Neural crest cell (in vitro differentiated cells): Measurements from ENCODE around the gene C6orf120. TPM values are rescaled to one million over a fixed set of nuclear protein-coding genes. Genes with fewer than 3 reads are reported as not detected.

ENCODE experiments used
- DNase-seq: peaks from one replicate; pipeline ENCODE4 v3.0.0; 2021; ENCODE audit warnings: low read depth, mixed read lengths, low spot score
- H3K27ac Mint-ChIP-seq: one replicate; pipeline ENCODE4 v1.8.0; 2021; ENCODE audit warnings: mild to moderate bottlenecking, mixed read lengths; ENCODE audit not compliant: unreplicated experiment
- H3K27me3 Mint-ChIP-seq: 2 replicates; pipeline ENCODE4 v1.8.0; 2021; ENCODE audit warnings: low read depth, mild to moderate bottlenecking, mixed read lengths
- H3K36me3 Mint-ChIP-seq: 2 replicates; pipeline ENCODE4 v1.8.0; 2021; ENCODE audit warnings: low read depth, mild to moderate bottlenecking, mixed read lengths
- H3K4me1 Mint-ChIP-seq: 2 replicates; pipeline ENCODE4 v1.8.0; 2021; ENCODE audit warnings: mixed read lengths
- H3K4me3 Mint-ChIP-seq: one replicate; pipeline ENCODE4 v1.8.0; 2021; ENCODE audit warnings: mild to moderate bottlenecking, mixed read lengths
- H3K9me3 Mint-ChIP-seq: 2 replicates; pipeline ENCODE4 v1.8.0; 2021; ENCODE audit warnings: mixed read lengths
- total RNA-seq: library from RNA; stranded (reverse); gene quantifications from 2 replicates; pipeline ENCODE4 v1.2.1, GENCODE V29; 2021
- TF ChIP-seq, protein P1 (sequence below): fragments of 200-600 bp; sonication (generic); conservative IDR thresholded peaks from 2 replicates; pipeline ENCODE4 v1.5.0; 2021; ENCODE audit warnings: antibody characterized with exemption, mild to moderate bottlenecking

The C6orf120 gene
- total RNA-seq, 1 donor from 2014 or later: 28.7 TPM

DNA sequence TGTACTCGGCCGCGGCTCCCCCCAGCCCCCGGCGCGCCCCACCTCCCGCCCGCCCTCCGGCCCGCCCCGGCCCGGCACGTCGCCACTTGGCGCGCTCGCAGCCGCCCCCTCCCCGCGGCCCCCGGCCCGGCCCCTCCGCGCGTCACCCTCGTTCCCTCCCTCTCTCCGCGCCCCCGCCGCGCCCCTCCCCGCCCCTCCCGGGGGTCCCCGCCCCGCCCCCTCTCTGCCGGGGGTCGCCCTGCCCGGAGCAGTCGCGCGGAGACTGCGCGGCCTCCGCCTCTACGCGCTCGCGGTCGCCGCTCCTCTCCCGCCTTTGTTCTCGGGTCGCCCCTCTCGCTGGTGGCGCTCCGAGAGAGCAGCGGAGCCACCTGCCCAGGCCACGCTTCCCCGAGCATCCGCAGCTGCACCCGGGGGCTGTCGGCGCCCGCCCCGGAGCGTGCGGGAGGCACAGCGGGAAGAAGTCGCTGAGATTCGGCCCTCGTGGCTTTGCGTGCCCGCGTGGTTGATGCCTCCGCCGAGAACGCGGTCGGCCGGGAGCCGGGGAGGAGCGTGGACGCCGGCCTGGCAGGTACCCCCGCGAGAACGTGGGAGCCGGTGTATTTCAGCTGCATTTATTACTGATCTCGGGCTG is 22.7 kb downstream of the C6orf120 start, which contains the start of gene PHF10:
PHF10 (minus strand) TSS at position 7 of the 631 bp plus-strand sequence. CDS start 569 bp downstream, outside the sequence.
- peaks cover 73% of the 10 kb centered on the region for H3K4me1 Mint-ChIP-seq
- TF ChIP-seq, protein P1, sequence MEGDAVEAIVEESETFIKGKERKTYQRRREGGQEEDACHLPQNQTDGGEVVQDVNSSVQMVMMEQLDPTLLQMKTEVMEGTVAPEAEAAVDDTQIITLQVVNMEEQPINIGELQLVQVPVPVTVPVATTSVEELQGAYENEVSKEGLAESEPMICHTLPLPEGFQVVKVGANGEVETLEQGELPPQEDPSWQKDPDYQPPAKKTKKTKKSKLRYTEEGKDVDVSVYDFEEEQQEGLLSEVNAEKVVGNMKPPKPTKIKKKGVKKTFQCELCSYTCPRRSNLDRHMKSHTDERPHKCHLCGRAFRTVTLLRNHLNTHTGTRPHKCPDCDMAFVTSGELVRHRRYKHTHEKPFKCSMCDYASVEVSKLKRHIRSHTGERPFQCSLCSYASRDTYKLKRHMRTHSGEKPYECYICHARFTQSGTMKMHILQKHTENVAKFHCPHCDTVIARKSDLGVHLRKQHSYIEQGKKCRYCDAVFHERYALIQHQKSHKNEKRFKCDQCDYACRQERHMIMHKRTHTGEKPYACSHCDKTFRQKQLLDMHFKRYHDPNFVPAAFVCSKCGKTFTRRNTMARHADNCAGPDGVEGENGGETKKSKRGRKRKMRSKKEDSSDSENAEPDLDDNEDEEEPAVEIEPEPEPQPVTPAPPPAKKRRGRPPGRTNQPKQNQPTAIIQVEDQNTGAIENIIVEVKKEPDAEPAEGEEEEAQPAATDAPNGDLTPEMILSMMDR: no peak
- H3K27me3 Mint-ChIP-seq: peaks cover 3% of the 10 kb centered on the region
- DNase-seq: peak; percentile 80
- H3K9me3 Mint-ChIP-seq: no peaks in the 10 kb centered on the region
- peaks cover 5% of the 10 kb centered on the region for H3K36me3 Mint-ChIP-seq
- peak within 1 kb of the TSS; percentile 99 for H3K27ac Mint-ChIP-seq
- peak within 1 kb of the TSS; percentile 96 for H3K4me3 Mint-ChIP-seq

DNA sequence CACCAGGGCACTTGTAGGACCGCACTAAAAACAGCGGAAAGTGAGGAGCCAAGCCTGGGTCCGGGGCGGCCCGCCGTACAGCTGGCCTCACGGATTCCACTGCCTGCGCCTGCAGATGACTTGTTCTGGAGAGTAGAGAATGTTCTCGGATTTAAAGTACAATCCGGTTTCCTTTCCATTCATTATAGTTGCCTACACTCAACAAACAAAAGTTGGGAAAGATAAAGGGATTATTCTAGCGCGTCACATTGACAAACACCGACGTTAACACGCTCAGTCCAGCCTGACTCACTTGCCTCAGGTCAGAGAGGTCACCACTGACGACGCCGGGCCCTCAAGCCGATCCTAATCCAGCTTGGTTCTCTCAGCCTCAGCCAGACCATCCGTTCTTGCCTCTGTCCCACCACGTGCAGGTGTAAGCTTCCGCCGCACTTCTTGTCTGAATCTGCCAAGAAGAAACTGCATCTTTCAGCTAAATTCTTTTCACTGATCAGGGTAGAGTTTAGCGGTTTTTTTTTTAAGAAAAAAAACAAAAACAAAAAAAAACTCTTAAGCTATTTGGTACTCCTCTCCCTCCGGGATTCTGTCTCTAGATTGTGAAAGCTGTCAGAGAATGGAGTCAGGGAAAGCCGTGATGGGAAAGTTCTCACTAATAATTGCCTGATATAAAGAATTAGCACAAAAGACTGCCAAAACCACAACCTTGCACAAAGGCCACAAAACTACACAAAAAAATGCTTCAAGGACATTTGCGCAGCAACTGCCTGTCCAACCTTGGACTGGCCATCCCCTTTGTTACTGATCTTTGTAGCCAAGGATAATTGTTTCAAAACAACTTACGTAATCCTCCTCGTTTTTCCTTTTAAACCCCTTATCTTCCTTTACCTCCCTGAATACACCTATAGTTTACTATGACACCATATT is 23.5 kb downstream of the C6orf120 start:
- H3K27me3 Mint-ChIP-seq: peaks cover 3% of the 10 kb centered on the region

DNA sequence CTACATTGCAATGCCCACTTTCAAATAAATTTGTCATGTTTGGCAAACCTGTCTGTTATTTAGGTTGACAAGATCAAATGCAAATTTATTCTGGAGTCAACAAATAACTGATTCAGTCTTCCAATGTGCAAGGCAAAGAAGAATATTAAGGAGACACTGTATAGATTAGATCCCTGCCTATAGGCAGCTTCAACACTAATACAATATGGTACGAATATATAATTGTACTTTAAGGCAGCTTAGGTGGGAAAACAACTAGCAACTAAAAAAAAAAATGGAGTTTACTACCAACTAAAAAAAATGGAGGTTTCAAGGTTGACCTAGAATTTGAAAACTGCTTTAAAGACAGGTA is 24.1 kb downstream of the C6orf120 start:
- TF ChIP-seq, protein P1: no peak
- Mint-ChIP-seq H3K27me3 (peaks cover 3% of the 10 kb centered on the region), H3K4me1 (peaks cover 61% of the 10 kb centered on the region), H3K27ac (peak overlapping the region; percentile 99), H3K9me3 (no peaks in the 10 kb centered on the region), H3K4me3 (peak overlapping the region; percentile 96), H3K36me3 (peaks cover 5% of the 10 kb centered on the region)
- no peak for DNase-seq

More for the DNA sequence above, 23.5 kb downstream of the C6orf120 start:
- Mint-ChIP-seq H3K4me3 (peak overlapping the region; percentile 96), H3K9me3 (no peaks in the 10 kb centered on the region), H3K36me3 (peaks cover 5% of the 10 kb centered on the region), H3K27ac (peak overlapping the region; percentile 99), H3K4me1 (peaks cover 67% of the 10 kb centered on the region)
- TF ChIP-seq, protein P1: no peak
- peak; percentile 54 for DNase-seq

DNA sequence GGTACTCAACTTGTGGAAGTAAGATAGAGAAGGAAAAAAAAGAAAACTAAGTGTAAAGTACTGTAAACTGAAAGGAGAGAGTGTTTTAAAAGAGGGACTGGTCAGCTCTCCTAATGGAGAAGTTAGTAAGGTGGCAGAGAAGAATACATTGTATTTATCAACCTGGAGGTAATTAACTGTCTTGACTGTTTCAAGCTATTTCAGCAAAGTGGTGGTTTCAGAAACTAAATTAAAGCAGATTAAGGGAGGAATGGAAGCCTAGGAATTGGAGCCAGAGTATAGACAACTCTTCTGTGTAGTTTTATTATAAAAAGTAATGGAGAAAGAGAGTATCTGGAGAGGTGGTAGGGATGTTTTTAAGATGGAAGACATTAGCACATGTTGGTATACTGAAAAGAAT is 25.0 kb downstream of the C6orf120 start:
- H3K27ac Mint-ChIP-seq: no peak overlapping the region
- TF ChIP-seq, protein P1: no peak
- no peak for DNase-seq
- peaks cover 5% of the 10 kb centered on the region for H3K36me3 Mint-ChIP-seq
- no peaks in the 10 kb centered on the region for H3K9me3 Mint-ChIP-seq
- peak overlapping the region; percentile 96 for H3K4me3 Mint-ChIP-seq
- H3K27me3 Mint-ChIP-seq: peaks cover 3% of the 10 kb centered on the region
- H3K4me1 Mint-ChIP-seq: peaks cover 52% of the 10 kb centered on the region

DNA sequence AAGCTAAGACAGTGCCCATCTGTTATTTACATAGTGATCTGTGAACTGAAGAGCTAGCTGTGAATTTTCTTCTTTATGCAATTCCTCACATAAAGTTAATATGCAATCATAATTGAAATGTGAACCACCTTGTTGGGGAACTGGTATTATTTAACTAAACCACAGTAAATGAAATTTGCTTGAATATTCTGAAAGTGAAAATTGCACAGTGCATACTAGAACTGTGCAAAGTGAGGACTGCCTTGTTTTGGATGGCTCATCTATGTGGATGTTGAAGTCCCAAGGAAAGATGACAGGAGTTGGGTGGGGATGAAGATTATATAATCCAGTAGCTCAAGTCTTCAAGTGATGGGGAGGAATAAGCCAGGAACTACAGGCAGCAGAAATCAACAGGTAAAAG is 28.0 kb downstream of the C6orf120 start:
- Mint-ChIP-seq H3K9me3 (no peaks in the 10 kb centered on the region), H3K4me3 (no peak overlapping the region), H3K4me1 (peaks cover 40% of the 10 kb centered on the region), H3K36me3 (peaks cover 7% of the 10 kb centered on the region), H3K27ac (no peak overlapping the region), H3K27me3 (peaks cover 3% of the 10 kb centered on the region)
- DNase-seq: no peak
- TF ChIP-seq, protein P1: no peak
